ENCODE data around the gene FHAD1. TPM values are rescaled to one million over a fixed set of nuclear protein-coding genes. Genes with fewer than 3 reads are reported as not detected.
A peak's percentile ranks its signal among the peaks of the same experiment; 100 is the strongest.
"Not testable (repeated sequence)": the region's sequence is repeated elsewhere in the genome, so short reads cannot be mapped to it uniquely, and the experiment has no call there.

FHAD1 gene
- polyA plus RNA-seq, 3 donors = 0.67 to 0.69 TPM; not detected in 1

GRCh38 chr1:15432324-15432723, 185.3 kb downstream of the FHAD1 start:
- H3K79me2 ChIP-seq (ENCODE audit: insufficient read depth, low read length) = peaks cover 13% of the 10 kb centered on the region
- peak overlapping the region in 1 of 2 donors; percentile 48 for H3K27ac ChIP-seq (ENCODE audit: low read depth in 1 of 2, low read length in 2 of 2)
- TF ChIP-seq CTCF (IDR thresholded peaks at IDR 0.05) = no peak
- H3K4me2 ChIP-seq (replicated peaks; ENCODE audit: extremely low read depth, low read length, poor library complexity, severe bottlenecking) = no peak overlapping the region
- peaks cover 32 to 49% of the 10 kb centered on the region in 2 donors for H3K36me3 Mint-ChIP-seq
- H4K20me1 ChIP-seq (ENCODE audit: insufficient read depth, low read length) = peaks cover 63% of the 10 kb centered on the region
- peaks cover 0 to 2% (median 0%) of the 10 kb centered on the region in 7 donors for H3K9me3 Mint-ChIP-seq
- H3K4me3 ChIP-seq (replicated peaks in 1 of 3; ENCODE audit: low read depth in 2 of 3, low read length in 3 of 3) = no peak overlapping the region
- H3K4me1 Mint-ChIP-seq = peaks cover 54% of the 10 kb centered on the region
- no peak overlapping the region for H2AFZ ChIP-seq (ENCODE audit: insufficient read depth, low read depth, low read length, poor library complexity, severe bottlenecking)
- no peak for DNase-seq
- peaks cover 35 to 43% of the 10 kb centered on the region in 2 donors for H3K36me3 ChIP-seq (replicated peaks in 1 of 2; ENCODE audit: control insufficient read depth in 1 of 2, insufficient read depth in 2 of 2, low read length in 2 of 2)
- WGBS (ENCODE audit: insufficient coverage) = 83% methylated on average over 9 of the region's 9 CpGs
- no peak overlapping the region for H3K9ac ChIP-seq (ENCODE audit: insufficient read depth, low read length, poor library complexity, severe bottlenecking)
- H3K27ac Mint-ChIP-seq = peak overlapping the region; percentile 40 to 97 (median 76)
- no peaks in the 10 kb centered on the region for H3K27me3 ChIP-seq (ENCODE audit: control insufficient read depth in 2 of 2, insufficient read depth in 2 of 2, low read length in 2 of 2)
- intact Hi-C loops (cut with micrococcal nuclease) = loop anchor here in 1 of 2 donors (5.0 kb wide), 2 partner anchors 90 to 105 kb away; no protein-coding TSS in a partner anchor
- no peak overlapping the region for H3K4me3 Mint-ChIP-seq
- H3K4me1 ChIP-seq (ENCODE audit: control insufficient read depth in 1 of 2, insufficient read depth in 2 of 2, low read length in 2 of 2) = peaks cover 32 to 67% of the 10 kb centered on the region in 2 donors
- H3K9me3 ChIP-seq (replicated peaks in 1 of 2; ENCODE audit: control insufficient read depth in 1 of 2, insufficient read depth in 1 of 2, low read length in 2 of 2) = no peaks in the 10 kb centered on the region
- peaks cover 0 to 1% (median 0%) of the 10 kb centered on the region in 3 donors for H3K27me3 Mint-ChIP-seq (ENCODE audit: low read depth in 3 of 3)

- Histone ChIP-seq H3K79me2 (ENCODE audit: insufficient read depth, low read length) (peaks cover 4% of the 10 kb centered on the region), H3K4me2 (replicated peaks; ENCODE audit: extremely low read depth, low read length, poor library complexity, severe bottlenecking) (no peak overlapping the region), H3K36me3 (replicated peaks in 1 of 2; ENCODE audit: control insufficient read depth in 1 of 2, insufficient read depth in 2 of 2, low read length in 2 of 2) (peaks cover 24 to 31% of the 10 kb centered on the region in 2 donors), H3K27me3 (ENCODE audit: control insufficient read depth in 2 of 2, insufficient read depth in 2 of 2, low read length in 2 of 2) (no peaks in the 10 kb centered on the region), H2AFZ (ENCODE audit: insufficient read depth, low read depth, low read length, poor library complexity, severe bottlenecking) (no peak overlapping the region), H3K9ac (ENCODE audit: insufficient read depth, low read length, poor library complexity, severe bottlenecking) (no peak overlapping the region), H4K20me1 (ENCODE audit: insufficient read depth, low read length) (peaks cover 52% of the 10 kb centered on the region), H3K4me3 (replicated peaks in 1 of 3; ENCODE audit: low read depth in 2 of 3, low read length in 3 of 3) (no peak overlapping the region), H3K27ac (ENCODE audit: low read depth in 1 of 2, low read length in 2 of 2) (no peak overlapping the region), H3K9me3 (replicated peaks in 1 of 2; ENCODE audit: control insufficient read depth in 1 of 2, insufficient read depth in 1 of 2, low read length in 2 of 2) (no peaks in the 10 kb centered on the region), H3K4me1 (ENCODE audit: control insufficient read depth in 1 of 2, insufficient read depth in 2 of 2, low read length in 2 of 2) (peaks cover 32 to 56% of the 10 kb centered on the region in 2 donors)
- no peak for TF ChIP-seq CTCF (IDR thresholded peaks at IDR 0.05)
- DNase-seq = no peak
- Mint-ChIP-seq H3K36me3 (peaks cover 21 to 37% of the 10 kb centered on the region in 2 donors), H3K9me3 (peaks cover 0 to 2% (median 0%) of the 10 kb centered on the region in 7 donors), H3K4me3 (no peak overlapping the region), H3K27me3 (ENCODE audit: low read depth in 3 of 3) (peaks cover 0 to 1% (median under 1%) of the 10 kb centered on the region in 3 donors), H3K4me1 (peaks cover 46% of the 10 kb centered on the region), H3K27ac (peak overlapping the region in 5 of 7 donors; percentile 30 to 79 (median 50))
- intact Hi-C loops (cut with micrococcal nuclease) = loop anchor here in 1 of 2 donors (5.0 kb wide), 2 partner anchors 91 to 106 kb away; no protein-coding TSS in a partner anchor
- WGBS (ENCODE audit: insufficient coverage) = 97% methylated on average over 7 of the region's 9 CpGs
These were observed 186.4 kb downstream of the FHAD1 start for GRCh38 chr1:15433471-15433870.

- H3K36me3 ChIP-seq (replicated peaks in 1 of 2; ENCODE audit: control insufficient read depth in 1 of 2, insufficient read depth in 2 of 2, low read length in 2 of 2) = peaks cover 11 to 18% of the 10 kb centered on the region in 2 donors
- H3K9me3 Mint-ChIP-seq; H3K27me3 ChIP-seq (ENCODE audit: control insufficient read depth in 2 of 2, insufficient read depth in 2 of 2, low read length in 2 of 2); H3K9me3 ChIP-seq (replicated peaks in 1 of 2; ENCODE audit: control insufficient read depth in 1 of 2, insufficient read depth in 1 of 2, low read length in 2 of 2); H3K79me2 ChIP-seq (ENCODE audit: insufficient read depth, low read length); H3K27me3 Mint-ChIP-seq (ENCODE audit: low read depth in 3 of 3); H3K9ac ChIP-seq (ENCODE audit: insufficient read depth, low read length, poor library complexity, severe bottlenecking); H2AFZ ChIP-seq (ENCODE audit: insufficient read depth, low read depth, low read length, poor library complexity, severe bottlenecking): not testable (repeated sequence)
- peak overlapping the region in 1 of 2 donors; percentile 34 for H3K27ac ChIP-seq (ENCODE audit: low read depth in 1 of 2, low read length in 2 of 2)
- H3K4me3 ChIP-seq (replicated peaks in 1 of 3; ENCODE audit: low read depth in 2 of 3, low read length in 3 of 3) = peak overlapping the region in 1 of 3 experiments; percentile 40
- peak overlapping the region; percentile 41 for H3K4me2 ChIP-seq (replicated peaks; ENCODE audit: extremely low read depth, low read length, poor library complexity, severe bottlenecking)
- peaks cover 19 to 29% of the 10 kb centered on the region in 2 donors for H3K36me3 Mint-ChIP-seq
- peaks cover 23 to 43% of the 10 kb centered on the region in 2 donors for H3K4me1 ChIP-seq (ENCODE audit: control insufficient read depth in 1 of 2, insufficient read depth in 2 of 2, low read length in 2 of 2)
- WGBS (ENCODE audit: insufficient coverage) = 6% methylated on average over 3 of the region's 8 CpGs
- peak; percentile 81 to 93 (median 90) for DNase-seq
- peaks cover 39% of the 10 kb centered on the region for H4K20me1 ChIP-seq (ENCODE audit: insufficient read depth, low read length)
- peak overlapping the region; percentile 82 to 95 (median 88) for H3K27ac Mint-ChIP-seq
- H3K4me1 Mint-ChIP-seq = peaks cover 43% of the 10 kb centered on the region
- H3K4me3 Mint-ChIP-seq = peak overlapping the region; percentile 53 to 76
- intact Hi-C loops (cut with micrococcal nuclease) = loop anchor here in 1 of 2 donors (5.0 kb wide), 2 partner anchors 92 to 107 kb away; no protein-coding TSS in a partner anchor
These were observed 187.7 kb downstream of the FHAD1 start for GRCh38 chr1:15434739-15435138.
